Measurements from ENCODE around the gene SPINK1. TPM values are rescaled to one million over a fixed set of nuclear protein-coding genes. Genes with fewer than 3 reads are reported as not detected.

SPINK1 gene
- total RNA-seq, 1 experiment from 2014 or later, result 4.5 TPM

DNA sequence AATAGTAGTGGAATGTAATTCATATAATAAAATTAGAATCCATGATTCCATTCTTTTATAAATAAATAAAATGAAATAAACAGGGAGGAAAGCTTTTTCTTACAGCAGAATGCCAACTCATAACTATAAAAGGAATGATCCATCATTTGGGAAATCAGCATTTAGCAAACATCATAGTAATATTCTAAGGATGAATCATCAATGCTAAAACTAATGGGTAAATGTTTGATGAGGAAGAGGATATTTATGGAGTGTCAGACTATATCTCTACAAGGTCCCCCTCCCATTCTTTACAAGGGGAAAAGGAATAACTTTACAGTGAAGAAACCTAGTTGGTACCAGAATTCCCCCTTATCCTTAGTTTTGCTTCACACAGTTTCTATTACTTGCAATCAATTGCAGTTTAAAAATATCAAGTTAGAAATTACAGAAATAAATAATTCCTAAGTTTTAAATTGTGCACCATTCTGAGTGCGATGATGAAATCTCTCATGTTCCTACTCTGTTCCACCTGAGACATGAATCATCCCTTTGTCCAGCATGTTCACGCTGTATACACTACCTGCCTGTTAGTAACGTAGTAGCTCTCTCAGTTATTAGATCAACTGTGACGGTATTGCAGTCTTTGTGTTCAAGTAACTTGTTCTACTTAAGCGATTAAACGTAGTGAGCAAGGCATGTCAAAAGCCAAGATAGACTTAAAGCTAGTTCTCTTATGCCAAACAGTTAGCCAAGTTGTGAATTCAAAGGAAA, 34.7 kb downstream of the SPINK1 start:
- Histone ChIP-seq H3K27ac (ENCODE audit: low read depth, low read length) (no peak overlapping the region), H4K20me1 (ENCODE audit: insufficient read depth) (no peaks in the 10 kb centered on the region), H3K9me3 (ENCODE audit: control insufficient read depth in 1 of 2, insufficient read depth in 1 of 2, low read depth in 1 of 2, low read length in 2 of 2) (no peaks in the 10 kb centered on the region), H3K4me2 (ENCODE audit: low read length) (no peak overlapping the region), H3K27me3 (ENCODE audit: insufficient read depth, low read length) (peaks cover 4% of the 10 kb centered on the region), H3K36me3 (ENCODE audit: control insufficient read depth in 1 of 2, insufficient read depth in 2 of 2, low read length in 2 of 2) (no peaks in the 10 kb centered on the region), H3K4me1 (ENCODE audit: control insufficient read depth in 1 of 2, insufficient read depth in 2 of 2, low read length in 2 of 2) (no peaks in the 10 kb centered on the region), H3K9ac (ENCODE audit: low read length) (no peak overlapping the region), H3K9me2 (ENCODE audit: insufficient read depth) (no peaks in the 10 kb centered on the region), H3K79me2 (ENCODE audit: insufficient read depth, low read length) (no peaks in the 10 kb centered on the region), H3K4me3 (replicated peaks in 1 of 2; ENCODE audit: low read depth in 1 of 2, low read length in 2 of 2) (no peak overlapping the region), H2AFZ (ENCODE audit: low read depth, low read length, poor library complexity, severe bottlenecking) (no peak overlapping the region)
- ChIA-PET CTCF (no interaction called here), RAD21 (ENCODE audit: low non-redundant PET in 1 of 2, low total read pairs in 2 of 2, uncharacterized antibody in 2 of 2, unreplicated experiment in 2 of 2) (no interaction called here), POLR2A (no interaction called here)
- ATAC-seq (no peak), DNase-seq (ENCODE audit: low read depth, low spot score) (no peak)
- intact Hi-C loops (cut with micrococcal nuclease), result no loop called here
- no TSS peak for BruUV-seq (replicated peaks)
- TF ChIP-seq, protein P1, sequence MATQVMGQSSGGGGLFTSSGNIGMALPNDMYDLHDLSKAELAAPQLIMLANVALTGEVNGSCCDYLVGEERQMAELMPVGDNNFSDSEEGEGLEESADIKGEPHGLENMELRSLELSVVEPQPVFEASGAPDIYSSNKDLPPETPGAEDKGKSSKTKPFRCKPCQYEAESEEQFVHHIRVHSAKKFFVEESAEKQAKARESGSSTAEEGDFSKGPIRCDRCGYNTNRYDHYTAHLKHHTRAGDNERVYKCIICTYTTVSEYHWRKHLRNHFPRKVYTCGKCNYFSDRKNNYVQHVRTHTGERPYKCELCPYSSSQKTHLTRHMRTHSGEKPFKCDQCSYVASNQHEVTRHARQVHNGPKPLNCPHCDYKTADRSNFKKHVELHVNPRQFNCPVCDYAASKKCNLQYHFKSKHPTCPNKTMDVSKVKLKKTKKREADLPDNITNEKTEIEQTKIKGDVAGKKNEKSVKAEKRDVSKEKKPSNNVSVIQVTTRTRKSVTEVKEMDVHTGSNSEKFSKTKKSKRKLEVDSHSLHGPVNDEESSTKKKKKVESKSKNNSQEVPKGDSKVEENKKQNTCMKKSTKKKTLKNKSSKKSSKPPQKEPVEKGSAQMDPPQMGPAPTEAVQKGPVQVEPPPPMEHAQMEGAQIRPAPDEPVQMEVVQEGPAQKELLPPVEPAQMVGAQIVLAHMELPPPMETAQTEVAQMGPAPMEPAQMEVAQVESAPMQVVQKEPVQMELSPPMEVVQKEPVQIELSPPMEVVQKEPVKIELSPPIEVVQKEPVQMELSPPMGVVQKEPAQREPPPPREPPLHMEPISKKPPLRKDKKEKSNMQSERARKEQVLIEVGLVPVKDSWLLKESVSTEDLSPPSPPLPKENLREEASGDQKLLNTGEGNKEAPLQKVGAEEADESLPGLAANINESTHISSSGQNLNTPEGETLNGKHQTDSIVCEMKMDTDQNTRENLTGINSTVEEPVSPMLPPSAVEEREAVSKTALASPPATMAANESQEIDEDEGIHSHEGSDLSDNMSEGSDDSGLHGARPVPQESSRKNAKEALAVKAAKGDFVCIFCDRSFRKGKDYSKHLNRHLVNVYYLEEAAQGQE (IDR thresholded peaks at IDR 0.05; ENCODE audit: low read depth), result no peak
- TF ChIP-seq POLR2A (IDR thresholded peaks at IDR 0.05; ENCODE audit: borderline replicate concordance, extremely low read depth, insufficient read depth, insufficient read length), result no peak
- TF ChIP-seq JUND (IDR thresholded peaks at IDR 0.05), result no peak
- TF ChIP-seq CBX3 (IDR thresholded peaks at IDR 0.05; ENCODE audit: low read depth), result no peak
- no peak for TF ChIP-seq EGR1 (IDR thresholded peaks at IDR 0.05; ENCODE audit: low read depth)
- no peak for TF ChIP-seq SP1 (IDR thresholded peaks at IDR 0.05; ENCODE audit: low read depth)
- no peak for TF ChIP-seq FOSL1 (IDR thresholded peaks at IDR 0.05; ENCODE audit: low read depth)
- TF ChIP-seq YY1 (IDR thresholded peaks at IDR 0.05; ENCODE audit: extremely low read depth, insufficient replicate concordance, low read depth, low read length), result no peak
- no peak for TF ChIP-seq EZH2phosphoT487 (IDR thresholded peaks at IDR 0.05; ENCODE audit: borderline replicate concordance)
- TF ChIP-seq, protein P2, sequence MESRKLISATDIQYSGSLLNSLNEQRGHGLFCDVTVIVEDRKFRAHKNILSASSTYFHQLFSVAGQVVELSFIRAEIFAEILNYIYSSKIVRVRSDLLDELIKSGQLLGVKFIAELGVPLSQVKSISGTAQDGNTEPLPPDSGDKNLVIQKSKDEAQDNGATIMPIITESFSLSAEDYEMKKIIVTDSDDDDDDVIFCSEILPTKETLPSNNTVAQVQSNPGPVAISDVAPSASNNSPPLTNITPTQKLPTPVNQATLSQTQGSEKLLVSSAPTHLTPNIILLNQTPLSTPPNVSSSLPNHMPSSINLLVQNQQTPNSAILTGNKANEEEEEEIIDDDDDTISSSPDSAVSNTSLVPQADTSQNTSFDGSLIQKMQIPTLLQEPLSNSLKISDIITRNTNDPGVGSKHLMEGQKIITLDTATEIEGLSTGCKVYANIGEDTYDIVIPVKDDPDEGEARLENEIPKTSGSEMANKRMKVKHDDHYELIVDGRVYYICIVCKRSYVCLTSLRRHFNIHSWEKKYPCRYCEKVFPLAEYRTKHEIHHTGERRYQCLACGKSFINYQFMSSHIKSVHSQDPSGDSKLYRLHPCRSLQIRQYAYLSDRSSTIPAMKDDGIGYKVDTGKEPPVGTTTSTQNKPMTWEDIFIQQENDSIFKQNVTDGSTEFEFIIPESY (IDR thresholded peaks at IDR 0.05; ENCODE audit: extremely low read depth, insufficient replicate concordance, low read length), result no peak
- no peak for TF ChIP-seq ZNF274 (IDR thresholded peaks at IDR 0.05; ENCODE audit: low read depth, low read length)
- TF ChIP-seq SIN3A (IDR thresholded peaks at IDR 0.05; ENCODE audit: low read depth), result no peak
- TF ChIP-seq SRF (IDR thresholded peaks at IDR 0.05; ENCODE audit: low read depth), result no peak
- TF ChIP-seq, protein P3, sequence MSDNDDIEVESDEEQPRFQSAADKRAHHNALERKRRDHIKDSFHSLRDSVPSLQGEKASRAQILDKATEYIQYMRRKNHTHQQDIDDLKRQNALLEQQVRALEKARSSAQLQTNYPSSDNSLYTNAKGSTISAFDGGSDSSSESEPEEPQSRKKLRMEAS (IDR thresholded peaks at IDR 0.05), result no peak
- TF ChIP-seq CEBPB (IDR thresholded peaks at IDR 0.05; ENCODE audit: low read depth), result no peak
- TF ChIP-seq POLR2AphosphoS5 (IDR thresholded peaks at IDR 0.05; ENCODE audit: low read depth, low read length), result no peak
- no peak for TF ChIP-seq RAD21 (IDR thresholded peaks at IDR 0.05; ENCODE audit: low read depth)
- TF ChIP-seq EZH2 (IDR thresholded peaks at IDR 0.05), result no peak
- TF ChIP-seq, protein P4, sequence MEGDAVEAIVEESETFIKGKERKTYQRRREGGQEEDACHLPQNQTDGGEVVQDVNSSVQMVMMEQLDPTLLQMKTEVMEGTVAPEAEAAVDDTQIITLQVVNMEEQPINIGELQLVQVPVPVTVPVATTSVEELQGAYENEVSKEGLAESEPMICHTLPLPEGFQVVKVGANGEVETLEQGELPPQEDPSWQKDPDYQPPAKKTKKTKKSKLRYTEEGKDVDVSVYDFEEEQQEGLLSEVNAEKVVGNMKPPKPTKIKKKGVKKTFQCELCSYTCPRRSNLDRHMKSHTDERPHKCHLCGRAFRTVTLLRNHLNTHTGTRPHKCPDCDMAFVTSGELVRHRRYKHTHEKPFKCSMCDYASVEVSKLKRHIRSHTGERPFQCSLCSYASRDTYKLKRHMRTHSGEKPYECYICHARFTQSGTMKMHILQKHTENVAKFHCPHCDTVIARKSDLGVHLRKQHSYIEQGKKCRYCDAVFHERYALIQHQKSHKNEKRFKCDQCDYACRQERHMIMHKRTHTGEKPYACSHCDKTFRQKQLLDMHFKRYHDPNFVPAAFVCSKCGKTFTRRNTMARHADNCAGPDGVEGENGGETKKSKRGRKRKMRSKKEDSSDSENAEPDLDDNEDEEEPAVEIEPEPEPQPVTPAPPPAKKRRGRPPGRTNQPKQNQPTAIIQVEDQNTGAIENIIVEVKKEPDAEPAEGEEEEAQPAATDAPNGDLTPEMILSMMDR (IDR thresholded peaks at IDR 0.05 in 2 of 3, conservative IDR thresholded peaks at IDR 0.05 in 1 of 3; ENCODE audit: borderline replicate concordance in 1 of 3, insufficient read depth in 1 of 3, low read depth in 2 of 3, low read length in 2 of 3), result no peak
- no peak for TF ChIP-seq ZFX (IDR thresholded peaks at IDR 0.05)
